Liver (tissue), 9 donors: ENCODE results near the gene KCNQ1. TPM values are rescaled to one million over a fixed set of nuclear protein-coding genes. Genes with fewer than 3 reads are reported as not detected.

Experiments
- DNase-seq: peaks from one replicate; pipeline ENCODE4 v3.0.0-alpha.2; 2017; ENCODE audit warnings: low spot score
- H3K27ac ChIP-seq, 2 donors: one replicate each; pipeline ENCODE4 v1.7.0; 2013; ENCODE audit warnings: inconsistent platforms in 2 of 2, low read length in 2 of 2, control low read depth in 1 of 2, low read depth in 1 of 2, mild to moderate bottlenecking in 1 of 2
- H3K27me3 ChIP-seq, 4 donors: one replicate each; pipeline versions ENCODE4 v1.6.1 to v1.7.0; 2013; ENCODE audit warnings: low read length in 3 of 4, inconsistent platforms in 1 of 4, mild to moderate bottlenecking in 1 of 4, moderate library complexity in 1 of 4; ENCODE audit not compliant: control insufficient read depth in 4 of 4, insufficient read depth in 4 of 4
- H3K36me3 ChIP-seq, 4 donors: one replicate each; pipeline versions ENCODE4 v1.6.1 to v1.7.0; 2013; ENCODE audit warnings: low read length in 3 of 4, mild to moderate bottlenecking in 3 of 4, low read depth in 1 of 4, moderate library complexity in 1 of 4; ENCODE audit not compliant: control insufficient read depth in 4 of 4, insufficient read depth in 3 of 4
- H3K4me1 ChIP-seq, 4 donors: one replicate each; pipeline versions ENCODE4 v1.6.1 to v1.7.0; 2013; ENCODE audit warnings: low read length in 3 of 4, mild to moderate bottlenecking in 3 of 4, moderate library complexity in 1 of 4; ENCODE audit not compliant: control insufficient read depth in 4 of 4, insufficient read depth in 4 of 4
- H3K4me3 ChIP-seq, 3 donors: one replicate each; pipeline versions ENCODE4 v1.6.1 to v1.7.0; 2013; ENCODE audit warnings: low read length in 3 of 3, control low read depth in 1 of 3, low read depth in 1 of 3, mild to moderate bottlenecking in 1 of 3
- H3K9ac ChIP-seq, 2 donors: one replicate each; pipeline ENCODE4 v1.7.0; 2013; ENCODE audit warnings: low read length in 2 of 2, mild to moderate bottlenecking in 2 of 2, moderate library complexity in 2 of 2, control low read depth in 1 of 2, low read depth in 1 of 2
- H3K9me3 ChIP-seq, 4 donors: one replicate each; pipeline versions ENCODE4 v1.6.1 to v1.7.0; 2013; ENCODE audit warnings: low read length in 3 of 4; ENCODE audit not compliant: control insufficient read depth in 4 of 4
- ATF3 ChIP-seq: IDR thresholded peaks from 2 replicates; pipeline ENCODE4 v1.6.1; 2016; ENCODE audit warnings: antibody characterized with exemption
- CTCF ChIP-seq: fragments of 150-350 bp; IDR thresholded peaks from 2 replicates; pipeline ENCODE4 v1.5.1; 2017; ENCODE audit warnings: improper control_type of control experiment, low read depth, low read length; ENCODE audit not compliant: missing input control
- FOXA1 ChIP-seq: IDR thresholded peaks from 2 replicates; pipeline ENCODE4 v1.6.1; 2016; ENCODE audit warnings: antibody characterized with exemption
- FOXA2 ChIP-seq: IDR thresholded peaks from 2 replicates; pipeline ENCODE4 v1.6.1; 2016; ENCODE audit warnings: antibody characterized with exemption
- GABPA ChIP-seq, 2 donors: IDR thresholded peaks in 1 of 2; conservative IDR thresholded peaks in 1 of 2; 2 replicates each; pipeline ENCODE4 v1.6.1; 2016; ENCODE audit warnings: antibody characterized with exemption in 2 of 2, mild to moderate bottlenecking in 1 of 2, moderate library complexity in 1 of 2
- HNF4A ChIP-seq, 2 donors: conservative IDR thresholded peaks; 2 replicates each; pipeline ENCODE4 v1.6.1; 2016; ENCODE audit warnings: antibody characterized with exemption in 2 of 2, mild to moderate bottlenecking in 2 of 2
- HNF4G ChIP-seq: IDR thresholded peaks from 2 replicates; pipeline ENCODE4 v1.6.1; 2016; ENCODE audit warnings: antibody characterized with exemption
- JUND ChIP-seq, 2 donors: IDR thresholded peaks; 2 replicates each; pipeline ENCODE4 v1.6.1; 2016; ENCODE audit warnings: antibody characterized with exemption in 2 of 2
- MAX ChIP-seq: IDR thresholded peaks from 2 replicates; pipeline ENCODE4 v1.6.1; 2016; ENCODE audit warnings: antibody characterized with exemption
- NR2F2 ChIP-seq: IDR thresholded peaks from 2 replicates; pipeline ENCODE4 v1.6.1; 2016; ENCODE audit warnings: antibody characterized with exemption
- RAD21 ChIP-seq, 2 donors: IDR thresholded peaks; 2 replicates each; pipeline ENCODE4 v1.6.1; 2016; ENCODE audit warnings: antibody characterized with exemption in 2 of 2, mild to moderate bottlenecking in 2 of 2
- REST ChIP-seq: IDR thresholded peaks from 2 replicates; pipeline ENCODE4 v1.6.1; 2016; ENCODE audit warnings: antibody characterized with exemption, mild to moderate bottlenecking
- RXRA ChIP-seq, 2 donors: IDR thresholded peaks; 2 replicates each; pipeline ENCODE4 v1.6.1; 2017 to 2018; ENCODE audit warnings: antibody characterized with exemption in 2 of 2, mild to moderate bottlenecking in 1 of 2
- SP1 ChIP-seq: IDR thresholded peaks from 2 replicates; pipeline ENCODE4 v1.6.1; 2018; ENCODE audit warnings: antibody characterized with exemption, mild to moderate bottlenecking
- TAF1 ChIP-seq: conservative IDR thresholded peaks from 2 replicates; pipeline ENCODE4 v1.6.1; 2016; ENCODE audit warnings: antibody characterized with exemption, mild to moderate bottlenecking
- YY1 ChIP-seq: IDR thresholded peaks from 2 replicates; pipeline ENCODE4 v1.6.1; 2016; ENCODE audit warnings: antibody characterized with exemption, mild to moderate bottlenecking
- ZBTB33 ChIP-seq: IDR thresholded peaks from 2 replicates; pipeline ENCODE4 v1.6.1; 2016; ENCODE audit warnings: antibody characterized with exemption
- WGBS: extraction: QIAGEN DNeasy Blood & Tissue Kit; methylation state at CpG from one replicate; pipeline ENCODE4 v1.1.7; 2013; 5-methylcytosine and 5-hydroxymethylcytosine counted together
- polyA plus RNA-seq, 2 donors: library from polyadenylated mRNA; stranded (reverse) in 1 of 2; unstranded in 1 of 2; fragments of 200-250 nt in 1 of 2; fragments of >200 nt in 1 of 2; fragmentation: Nextera tagmentation in 1 of 2; extraction: Ambion mirVana in 1 of 2; gene quantifications; one replicate each; pipeline versions ENCODE4 v1.2.1 to v1.2.3, GENCODE V29; 2013 to 2015
- total RNA-seq, 2 donors: library from RNA; depleted of rRNA; stranded (reverse); fragments of >200 nt; gene quantifications; one replicate each; pipeline ENCODE4 v1.2.3, GENCODE V29; 2014
- donor health status: healthy.
- donor health status: healthy.
- donor health status: healthy.
- donor health status: healthy.
- donor health status: healthy.

KCNQ1 gene
- total and polyA plus RNA-seq, 4 donors = 0.31 to 2.2 (median 1.5) TPM

GRCh38 chr11:2480874-2481220 is 36.0 kb downstream of the KCNQ1 start:
- no peaks in the 10 kb centered on the region for H3K36me3 ChIP-seq
- H3K27me3 ChIP-seq = peaks cover 0 to 9% (median 0%) of the 10 kb centered on the region in 4 donors
- no peak for TF ChIP-seq RXRA (IDR thresholded peaks at IDR 0.05)
- TF ChIP-seq NR2F2 = no peak
- no peak for TF ChIP-seq HNF4G
- no peak overlapping the region for H3K4me3 ChIP-seq
- no peak overlapping the region for H3K27ac ChIP-seq
- H3K9me3 ChIP-seq = peaks cover 0 to 5% (median 0%) of the 10 kb centered on the region in 4 donors
- no peak for DNase-seq
- H3K9ac ChIP-seq = no peak overlapping the region
- H3K4me1 ChIP-seq = no peaks in the 10 kb centered on the region
- WGBS = 60% methylated on average over 7 of the region's 7 CpGs

GRCh38 chr11:2481253-2481652 is 36.4 kb downstream of the KCNQ1 start:
- Histone ChIP-seq H3K27ac (no peak overlapping the region), H3K9me3 (peaks cover 0 to 6% (median 0%) of the 10 kb centered on the region in 4 donors), H3K4me3 (no peak overlapping the region), H3K9ac (no peak overlapping the region), H3K36me3 (no peaks in the 10 kb centered on the region), H3K27me3 (peaks cover 0 to 9% (median 0%) of the 10 kb centered on the region in 4 donors), H3K4me1 (no peaks in the 10 kb centered on the region)
- WGBS = 75% methylated on average over 14 of the region's 14 CpGs
- no peak for DNase-seq
- TF ChIP-seq ZBTB33 (no peak), REST (no peak), NR2F2 (no peak), GABPA (IDR thresholded peaks at IDR 0.05 in 1 of 2, conservative IDR thresholded peaks at IDR 0.05 in 1 of 2) (no peak), RXRA (IDR thresholded peaks at IDR 0.05) (no peak), ATF3 (no peak), HNF4G (no peak), TAF1 (no peak), CTCF (no peak), JUND (IDR thresholded peaks at IDR 0.05) (no peak), FOXA1 (no peak), FOXA2 (no peak), RAD21 (IDR thresholded peaks at IDR 0.05) (no peak), MAX (no peak), YY1 (no peak), HNF4A (conservative IDR thresholded peaks at IDR 0.05) (no peak), SP1 (no peak)
